OCI-LY7 (cell line): ENCODE measurements around the gene DISC1. TPM values are rescaled to one million over a fixed set of nuclear protein-coding genes. Genes with fewer than 3 reads are reported as not detected.
A peak's percentile ranks its signal among the peaks of the same experiment; 100 is the strongest.

Experiments used
- BruUV-seq: library from RNA; stranded (reverse); fragments of 400-500 nt; replicated peaks from 2 replicates; lab custom pipeline; 2021; lab: Mats Ljungman, UMichigan
- CTCF ChIA-PET: fragments of 300-600 bp; sonication (Branson Sonifier 250); formaldehyde crosslinking; loops from one replicate; lab custom pipeline; 2022; ENCODE audit warnings: antibody characterized with exemption; ENCODE audit not compliant: unreplicated experiment; lab: Charles Lee
- POLR2A ChIA-PET: fragments of 300-600 bp; sonication (Branson Sonifier 250); formaldehyde crosslinking; loops from one replicate; lab custom pipeline; 2022; ENCODE audit warnings: antibody characterized with exemption; lab: Charles Lee
- DNase-seq: peaks from one replicate; pipeline ENCODE4 v3.0.0-alpha.2; 2015; ENCODE audit warnings: low spot score
- H2AFZ ChIP-seq: fragments of 200-600 bp; sonication (generic), shearing (Covaris generic); 2 replicates; pipeline ENCODE4 v1.6.1; 2014; ENCODE audit warnings: mild to moderate bottlenecking, antibody characterized with exemption, low read length, moderate library complexity
- H3K27ac ChIP-seq: fragments of 200-600 bp; sonication (generic); 2 replicates; pipeline ENCODE4 v1.5.1; 2014; ENCODE audit warnings: mixed run types, low read depth, mild to moderate bottlenecking, moderate library complexity, low read length, inconsistent platforms; ENCODE audit not compliant: poor library complexity, severe bottlenecking
- H3K36me3 ChIP-seq: fragments of 200-600 bp; sonication (generic); 2 replicates; pipeline ENCODE4 v1.6.1; 2014; ENCODE audit warnings: mild to moderate bottlenecking, antibody characterized with exemption, low read length, moderate library complexity, mixed read lengths; ENCODE audit not compliant: insufficient read depth
- H3K4me1 ChIP-seq: fragments of 200-600 bp; sonication (generic); 2 replicates; pipeline ENCODE4 v1.5.1; 2014; ENCODE audit warnings: mild to moderate bottlenecking, low read length; ENCODE audit not compliant: insufficient read depth, poor library complexity, severe bottlenecking
- H3K4me2 ChIP-seq: fragments of 200-600 bp; sonication (generic); 2 replicates; pipeline ENCODE4 v1.6.1; 2014; ENCODE audit warnings: mild to moderate bottlenecking, low read length
- H3K4me3 ChIP-seq: fragments of 200-600 bp; sonication (generic); 2 replicates; pipeline ENCODE4 v1.5.1; 2014; ENCODE audit warnings: mild to moderate bottlenecking, low read depth, low read length; ENCODE audit not compliant: poor library complexity, severe bottlenecking
- H3K79me2 ChIP-seq: fragments of 200-600 bp; sonication (generic); 2 replicates; pipeline ENCODE4 v1.6.1; 2016; ENCODE audit warnings: low read depth, mild to moderate bottlenecking, low read length, moderate library complexity, mixed read lengths; ENCODE audit not compliant: insufficient read depth
- H3K9me2 ChIP-seq: fragments of 200-600 bp; sonication (generic); 2 replicates; pipeline ENCODE4 v1.6.1; 2016; ENCODE audit warnings: mild to moderate bottlenecking, low read length, mixed read lengths; ENCODE audit not compliant: insufficient read depth
- H3K9me3 ChIP-seq: fragments of 200-600 bp; sonication (generic); 2 replicates; pipeline ENCODE4 v1.6.1; 2014; ENCODE audit warnings: mild to moderate bottlenecking, mixed run types, low read length, mixed read lengths
- H4K20me1 ChIP-seq: fragments of 200-600 bp; sonication (generic); 2 replicates; pipeline ENCODE4 v1.6.1; 2014; ENCODE audit warnings: mild to moderate bottlenecking, antibody characterized with exemption, low read length, moderate library complexity, mixed read lengths; ENCODE audit not compliant: insufficient read depth
- EZH2phosphoT487 ChIP-seq: fragments of 200-600 bp; sonication (generic); IDR thresholded peaks from 2 replicates; pipeline ENCODE4 v1.6.1; 2018; ENCODE audit warnings: low read depth, borderline replicate concordance, mild to moderate bottlenecking, mixed run types, antibody characterized with exemption, low read length, moderate library complexity, mixed read lengths
- intact Hi-C: fragments of 100-400 bp; cut with micrococcal nuclease; formaldehyde crosslinking; loops from one replicate; pipeline ENCODE4 v1.10.0; 2022; ENCODE audit not compliant: unreplicated experiment
- total RNA-seq, 2 experiments: library from RNA; depleted of rRNA in 1 of 2; stranded (reverse); fragments of >200 nt in 1 of 2; shearing (Covaris generic) in 1 of 2; gene quantifications; 2 replicates each; pipeline ENCODE4 v1.2.3, GENCODE V29; 2014 to 2022
- TF ChIP-seq, protein P1 (sequence below): fragments of 200-600 bp; sonication (generic); conservative IDR thresholded peaks from 2 replicates; pipeline ENCODE4 v1.5.1; 2014; ENCODE audit warnings: mild to moderate bottlenecking, antibody characterized with exemption, low read length, moderate library complexity, mixed read lengths

Gene DISC1
- total RNA-seq, 2 experiments from 2014 or later: 0.91 TPM; not detected in 1

DNA sequence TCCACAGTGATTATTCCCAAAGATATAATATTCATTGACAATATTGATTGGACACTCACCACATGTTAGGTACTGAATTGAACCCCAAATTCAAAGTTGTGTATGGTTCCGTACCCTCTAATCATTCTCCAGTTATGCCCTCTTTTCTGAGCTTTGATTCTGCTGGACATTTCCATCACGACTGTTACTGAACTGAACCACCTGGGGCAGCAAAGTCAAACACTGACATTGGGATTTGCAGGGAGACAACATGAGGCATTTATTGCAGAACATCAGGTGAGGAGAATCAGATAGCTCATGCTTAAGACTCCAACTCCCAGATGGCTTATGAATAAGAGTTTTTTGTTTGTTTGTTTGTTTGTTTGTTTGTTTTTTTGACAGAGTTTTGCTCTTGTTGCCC lies 420.9 kb downstream of the DISC1 start:
- CTCF ChIA-PET: no interaction called here
- DNase-seq: no peak

DNA sequence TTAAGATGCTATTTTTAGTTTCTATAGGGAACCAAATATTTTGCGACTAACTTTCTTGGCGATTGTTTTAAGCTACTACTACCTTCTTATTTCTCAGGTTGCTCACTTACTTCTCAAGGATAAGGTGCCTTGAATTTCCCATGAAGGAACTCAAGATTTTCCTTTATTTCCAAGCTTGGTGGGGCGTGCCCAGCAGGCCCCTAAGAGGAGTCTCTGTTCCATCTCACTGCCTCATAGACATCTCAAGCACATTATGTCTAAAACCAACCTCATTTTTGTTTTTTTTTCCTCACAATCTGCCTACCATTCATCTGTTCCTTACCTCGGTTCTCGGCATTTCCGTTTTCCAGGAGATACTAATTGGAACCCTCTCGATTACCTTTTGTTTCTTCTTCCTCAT lies 421.9 kb downstream of the DISC1 start:
- H3K27ac ChIP-seq: no peak overlapping the region
- intact Hi-C loops: no loop called here
- no TSS peak for BruUV-seq

More for the DNA sequence above, 420.9 kb downstream of the DISC1 start:
- no peak overlapping the region for H3K4me2 ChIP-seq
- no peak overlapping the region for H2AFZ ChIP-seq
- H3K36me3 ChIP-seq: no peaks in the 10 kb centered on the region
- TF ChIP-seq, protein P1, sequence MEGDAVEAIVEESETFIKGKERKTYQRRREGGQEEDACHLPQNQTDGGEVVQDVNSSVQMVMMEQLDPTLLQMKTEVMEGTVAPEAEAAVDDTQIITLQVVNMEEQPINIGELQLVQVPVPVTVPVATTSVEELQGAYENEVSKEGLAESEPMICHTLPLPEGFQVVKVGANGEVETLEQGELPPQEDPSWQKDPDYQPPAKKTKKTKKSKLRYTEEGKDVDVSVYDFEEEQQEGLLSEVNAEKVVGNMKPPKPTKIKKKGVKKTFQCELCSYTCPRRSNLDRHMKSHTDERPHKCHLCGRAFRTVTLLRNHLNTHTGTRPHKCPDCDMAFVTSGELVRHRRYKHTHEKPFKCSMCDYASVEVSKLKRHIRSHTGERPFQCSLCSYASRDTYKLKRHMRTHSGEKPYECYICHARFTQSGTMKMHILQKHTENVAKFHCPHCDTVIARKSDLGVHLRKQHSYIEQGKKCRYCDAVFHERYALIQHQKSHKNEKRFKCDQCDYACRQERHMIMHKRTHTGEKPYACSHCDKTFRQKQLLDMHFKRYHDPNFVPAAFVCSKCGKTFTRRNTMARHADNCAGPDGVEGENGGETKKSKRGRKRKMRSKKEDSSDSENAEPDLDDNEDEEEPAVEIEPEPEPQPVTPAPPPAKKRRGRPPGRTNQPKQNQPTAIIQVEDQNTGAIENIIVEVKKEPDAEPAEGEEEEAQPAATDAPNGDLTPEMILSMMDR: peak; percentile 21; the same call in 1 of the 2 replicates
- TF ChIP-seq EZH2phosphoT487: no peak
- POLR2A ChIA-PET: no interaction called here
- no peaks in the 10 kb centered on the region for H3K4me1 ChIP-seq
- BruUV-seq: no TSS peak
- intact Hi-C loops: no loop called here
- no peak overlapping the region for H3K27ac ChIP-seq
- H4K20me1 ChIP-seq: no peaks in the 10 kb centered on the region
- H3K79me2 ChIP-seq: no peaks in the 10 kb centered on the region
- no peaks in the 10 kb centered on the region for H3K9me2 ChIP-seq
- H3K9me3 ChIP-seq: no peaks in the 10 kb centered on the region
- no peak overlapping the region for H3K4me3 ChIP-seq

DNA sequence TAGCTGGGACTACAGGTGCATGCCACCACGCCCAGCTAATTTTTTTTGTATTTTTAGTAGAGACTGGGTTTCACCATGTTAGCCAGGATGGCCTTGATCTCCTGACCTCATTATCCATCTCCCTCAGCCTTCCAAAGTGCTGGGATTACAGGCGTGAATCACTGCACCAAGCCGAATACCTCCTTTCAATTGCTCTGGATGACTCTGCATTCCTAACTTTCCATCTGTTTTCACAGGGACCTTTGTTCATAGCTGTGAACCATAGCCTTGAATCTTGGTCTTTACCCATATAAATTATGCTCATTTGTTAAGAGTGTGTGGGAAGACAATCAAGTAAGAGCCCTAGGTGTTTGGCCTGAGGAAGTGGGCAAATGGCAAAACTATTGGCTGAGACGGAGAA lies 422.7 kb downstream of the DISC1 start:
- H3K4me2 ChIP-seq: no peak overlapping the region
- intact Hi-C loops: no loop called here
- no peaks in the 10 kb centered on the region for H3K79me2 ChIP-seq
- H3K9me3 ChIP-seq: no peaks in the 10 kb centered on the region
- no peak overlapping the region for H3K4me3 ChIP-seq
- no peaks in the 10 kb centered on the region for H3K4me1 ChIP-seq
- no peak for TF ChIP-seq EZH2phosphoT487
- TF ChIP-seq, protein P1: no peak
- ChIA-PET CTCF (no interaction called here), POLR2A (no interaction called here)
- no peak overlapping the region for H2AFZ ChIP-seq
- no peak for DNase-seq
- no peaks in the 10 kb centered on the region for H3K9me2 ChIP-seq
- no peak overlapping the region for H3K27ac ChIP-seq
- H4K20me1 ChIP-seq: no peaks in the 10 kb centered on the region
- H3K36me3 ChIP-seq: no peaks in the 10 kb centered on the region
- BruUV-seq: no TSS peak

More for the DNA sequence above, 421.9 kb downstream of the DISC1 start:
- H3K4me3 ChIP-seq: no peak overlapping the region
- no peaks in the 10 kb centered on the region for H4K20me1 ChIP-seq
- H3K9me3 ChIP-seq: no peaks in the 10 kb centered on the region
- no peak overlapping the region for H2AFZ ChIP-seq
- H3K4me2 ChIP-seq: no peak overlapping the region
- H3K9me2 ChIP-seq: no peaks in the 10 kb centered on the region
- no peaks in the 10 kb centered on the region for H3K4me1 ChIP-seq
- TF ChIP-seq, protein P1: no peak
- no peak for TF ChIP-seq EZH2phosphoT487
- ChIA-PET CTCF (no interaction called here), POLR2A (no interaction called here)
- DNase-seq: no peak
- no peaks in the 10 kb centered on the region for H3K79me2 ChIP-seq
- H3K36me3 ChIP-seq: no peaks in the 10 kb centered on the region
